Activated CD4-positive, alpha-beta T cell treated with anti-CD3 and anti-CD28 coated beads, Interleukin-10, Interleukin-2, amounts not matched to agents 100 ng/mL and 50 ng/mL, durations not matched to agents 16 hours and 8 hours (primary cell): Measurements from ENCODE around the gene HOXD4.
A peak's percentile ranks its signal among the peaks of the same experiment; 100 is the strongest.

ENCODE experiments used
- DNase-seq: peaks from one replicate; pipeline ENCODE4 v3.0.0-alpha.2; 2020

Gene HOXD4

DNA sequence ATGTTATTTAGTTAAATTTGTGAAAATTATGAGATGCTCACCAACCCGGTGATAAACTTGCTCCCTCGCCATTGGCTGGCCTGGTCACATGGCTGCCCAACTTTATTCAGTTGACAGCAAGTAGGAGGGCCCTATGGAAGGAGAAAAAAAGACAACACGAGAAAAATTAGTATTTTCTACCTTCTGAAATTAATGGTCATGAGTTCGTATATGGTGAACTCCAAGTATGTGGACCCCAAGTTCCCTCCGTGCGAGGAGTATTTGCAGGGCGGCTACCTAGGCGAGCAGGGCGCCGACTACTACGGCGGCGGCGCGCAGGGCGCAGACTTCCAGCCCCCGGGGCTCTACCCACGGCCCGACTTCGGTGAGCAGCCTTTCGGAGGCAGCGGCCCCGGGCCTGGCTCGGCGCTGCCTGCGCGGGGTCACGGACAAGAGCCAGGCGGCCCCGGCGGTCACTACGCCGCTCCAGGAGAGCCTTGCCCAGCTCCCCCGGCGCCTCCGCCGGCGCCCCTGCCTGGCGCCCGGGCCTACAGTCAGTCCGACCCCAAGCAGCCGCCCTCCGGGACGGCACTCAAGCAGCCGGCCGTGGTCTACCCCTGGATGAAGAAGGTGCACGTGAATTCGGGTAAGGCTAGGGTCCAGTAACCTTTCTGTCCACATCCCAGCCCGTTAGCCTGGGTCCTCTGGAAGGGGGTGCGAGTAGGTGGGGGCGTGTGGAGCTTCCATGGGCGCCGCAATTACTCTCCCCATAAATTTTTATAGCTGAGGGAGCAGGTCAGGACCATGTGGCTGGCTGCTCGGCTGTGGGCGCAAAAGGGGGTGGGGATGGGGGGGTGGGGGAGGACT, at the start of gene HOXD4:
HOXD4 (plus strand) TSS at position 109 of the 846 bp plus-strand sequence; CDS start at position 193, 84 bp downstream.
- no peak for DNase-seq

DNA sequence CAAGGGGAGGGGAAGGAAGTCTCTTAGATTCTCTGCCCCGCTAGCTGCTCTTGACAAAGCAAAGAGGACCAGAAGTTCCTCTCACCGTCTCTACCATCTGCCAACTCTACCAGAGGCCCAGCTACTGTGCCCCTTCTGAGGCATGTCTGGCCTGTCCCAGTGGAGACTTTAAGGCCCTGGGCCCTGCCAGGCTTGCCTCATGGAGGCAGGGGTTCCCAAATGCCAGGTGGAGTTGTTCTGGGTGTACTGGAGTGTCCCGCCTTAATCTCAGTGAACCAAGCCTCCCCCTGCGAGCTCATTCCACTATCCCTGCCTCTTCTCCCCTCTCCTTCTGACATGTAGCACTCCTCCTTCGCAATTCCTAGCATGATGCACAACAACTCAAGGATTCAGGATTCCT, 49.5 kb upstream of the HOXD4 start:
- DNase-seq, result no peak

DNA sequence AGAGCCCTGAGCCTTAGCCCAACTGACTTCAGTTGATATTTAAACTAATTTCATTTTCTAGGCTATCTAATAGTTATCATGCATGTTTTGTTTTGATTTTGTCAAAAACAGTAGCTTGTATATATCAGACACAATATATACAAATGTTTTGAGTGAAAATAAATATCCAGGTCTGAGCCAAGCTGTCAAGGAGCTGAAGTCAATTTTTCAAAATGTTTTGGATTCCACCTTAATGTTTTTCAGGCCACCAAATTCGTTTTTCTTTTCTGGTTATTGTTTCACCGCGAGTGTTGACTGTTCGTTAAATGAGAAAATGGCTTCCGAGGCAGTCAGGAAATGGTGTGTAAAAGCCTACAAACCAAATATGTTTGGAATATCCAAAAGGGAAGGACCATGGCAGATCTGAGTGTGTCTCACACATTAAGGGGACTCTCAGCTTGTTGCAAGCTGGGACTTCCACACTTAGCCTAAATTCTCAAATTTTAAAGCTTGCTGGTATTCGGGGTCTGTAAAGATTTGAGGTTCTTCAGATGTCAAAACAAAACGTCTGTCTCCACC, 49.0 kb upstream of the HOXD4 start:
- no peak for DNase-seq

DNA sequence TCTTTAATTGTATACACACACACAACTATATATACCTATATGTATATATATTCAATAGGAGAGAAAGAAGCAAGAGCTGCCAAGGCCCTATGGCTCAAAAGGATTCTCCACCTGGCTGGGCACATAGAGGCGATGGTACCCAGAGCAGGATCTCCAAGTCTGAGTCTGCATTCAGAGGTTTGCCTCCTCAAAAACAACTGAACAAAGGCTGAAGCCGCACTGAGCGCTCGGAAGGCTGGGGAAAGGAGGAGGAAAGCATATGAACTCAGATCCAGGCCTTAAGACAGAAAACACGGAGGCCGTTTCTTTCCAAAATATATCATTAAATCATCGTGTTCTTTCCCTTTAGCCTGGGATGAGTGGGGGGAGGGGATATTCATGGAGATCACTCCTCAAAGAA, 48.2 kb upstream of the HOXD4 start:
- no peak for DNase-seq

DNA sequence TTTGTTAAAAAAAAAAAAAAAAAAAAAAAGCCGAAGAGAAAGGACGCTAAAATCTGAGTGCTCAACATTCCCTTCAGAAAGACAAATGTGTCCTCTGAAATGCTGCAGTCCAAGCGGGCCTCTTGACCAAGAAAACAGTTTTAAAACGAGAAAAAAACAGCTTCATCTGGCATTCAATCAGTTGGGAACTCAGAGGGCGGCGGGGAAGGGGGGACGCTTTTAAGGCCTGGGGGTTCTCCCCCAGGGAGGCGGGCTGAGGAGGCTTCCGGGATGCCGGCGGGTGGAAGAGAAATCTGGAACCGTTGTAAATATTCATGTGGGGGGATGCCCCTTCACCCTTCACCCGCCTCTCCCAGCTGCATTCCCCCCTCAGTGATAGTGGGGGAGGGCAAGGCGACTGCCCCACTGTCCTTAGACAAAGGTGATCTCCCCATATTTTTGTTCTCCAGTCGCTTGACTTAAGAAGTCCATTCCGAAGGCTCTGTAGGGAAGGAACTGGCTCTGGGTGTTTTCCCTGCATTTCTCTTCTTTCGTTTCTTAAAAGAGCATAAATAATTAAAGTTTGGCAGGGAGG, 47.5 kb upstream of the HOXD4 start:
- DNase-seq, result no peak

DNA sequence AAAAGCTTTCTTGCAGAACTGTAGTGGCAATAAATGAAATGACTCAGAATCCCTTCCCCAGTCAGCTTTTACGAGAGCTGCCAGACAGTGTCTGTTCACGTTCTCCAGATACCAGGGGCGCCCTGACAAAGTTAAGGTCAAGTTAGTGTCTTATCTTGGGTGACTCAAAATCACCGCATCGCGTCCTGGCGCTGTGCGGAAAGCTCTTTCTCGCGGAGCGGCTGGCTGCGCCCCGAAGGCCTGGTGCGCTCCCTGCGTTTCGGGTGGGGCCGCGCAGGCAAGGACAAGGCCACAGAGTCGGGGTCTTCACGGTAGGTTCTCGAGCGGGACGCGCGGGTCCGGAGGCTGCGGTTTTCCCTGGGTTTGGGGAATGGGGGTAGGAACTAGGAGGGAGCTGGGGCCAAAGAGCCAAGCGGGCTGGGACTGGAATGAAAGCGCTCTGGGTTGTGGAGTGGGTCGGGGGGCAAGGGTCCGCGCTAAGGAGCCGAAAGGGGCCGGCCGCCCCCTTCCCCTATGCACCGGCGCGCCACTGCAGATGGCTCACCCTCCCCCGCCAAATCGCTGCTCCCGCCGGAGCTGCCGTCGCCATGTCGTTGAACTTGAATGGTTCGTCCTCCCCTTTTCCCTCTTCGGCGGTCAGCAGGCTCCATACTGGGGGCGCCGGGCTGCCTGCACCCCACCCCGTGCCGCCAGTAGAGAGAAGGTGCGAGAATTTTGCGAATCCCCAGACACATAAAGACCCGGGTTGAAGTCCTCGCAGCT, 46.9 kb upstream of the HOXD4 start:
- DNase-seq, result no peak

DNA sequence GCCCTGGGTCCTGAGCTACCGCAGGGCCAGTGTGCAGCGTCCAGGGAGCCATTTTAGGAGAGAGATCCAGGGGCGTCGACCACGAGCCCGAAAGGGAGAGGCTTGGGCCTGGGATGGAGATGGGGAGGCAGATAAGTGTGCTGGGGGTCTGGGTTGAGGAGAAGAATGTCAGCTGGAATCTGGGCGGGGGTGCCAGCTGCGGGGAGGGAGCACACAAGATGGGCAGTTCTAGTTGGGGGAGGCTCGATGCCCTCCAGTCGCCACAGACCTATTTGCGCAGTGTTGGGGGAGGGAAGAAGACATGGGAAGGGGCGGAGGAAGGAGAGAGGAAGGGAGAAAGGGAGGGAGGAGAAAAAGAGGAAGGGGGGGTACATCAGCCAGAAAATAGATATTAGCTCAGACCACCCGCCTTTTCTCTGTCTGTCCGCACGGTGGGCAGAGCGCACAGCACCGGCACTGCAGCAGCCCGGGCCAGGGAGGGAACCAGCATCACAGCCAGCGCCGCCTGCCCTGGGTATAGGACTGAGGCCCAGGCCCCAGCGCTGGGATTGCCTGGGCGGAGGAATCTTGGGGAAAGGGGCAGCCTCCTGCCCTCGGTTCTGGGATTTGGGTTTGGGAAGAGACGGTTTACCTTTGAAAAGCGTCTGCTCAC, 46.1 kb upstream of the HOXD4 start:
- DNase-seq, result no peak

DNA sequence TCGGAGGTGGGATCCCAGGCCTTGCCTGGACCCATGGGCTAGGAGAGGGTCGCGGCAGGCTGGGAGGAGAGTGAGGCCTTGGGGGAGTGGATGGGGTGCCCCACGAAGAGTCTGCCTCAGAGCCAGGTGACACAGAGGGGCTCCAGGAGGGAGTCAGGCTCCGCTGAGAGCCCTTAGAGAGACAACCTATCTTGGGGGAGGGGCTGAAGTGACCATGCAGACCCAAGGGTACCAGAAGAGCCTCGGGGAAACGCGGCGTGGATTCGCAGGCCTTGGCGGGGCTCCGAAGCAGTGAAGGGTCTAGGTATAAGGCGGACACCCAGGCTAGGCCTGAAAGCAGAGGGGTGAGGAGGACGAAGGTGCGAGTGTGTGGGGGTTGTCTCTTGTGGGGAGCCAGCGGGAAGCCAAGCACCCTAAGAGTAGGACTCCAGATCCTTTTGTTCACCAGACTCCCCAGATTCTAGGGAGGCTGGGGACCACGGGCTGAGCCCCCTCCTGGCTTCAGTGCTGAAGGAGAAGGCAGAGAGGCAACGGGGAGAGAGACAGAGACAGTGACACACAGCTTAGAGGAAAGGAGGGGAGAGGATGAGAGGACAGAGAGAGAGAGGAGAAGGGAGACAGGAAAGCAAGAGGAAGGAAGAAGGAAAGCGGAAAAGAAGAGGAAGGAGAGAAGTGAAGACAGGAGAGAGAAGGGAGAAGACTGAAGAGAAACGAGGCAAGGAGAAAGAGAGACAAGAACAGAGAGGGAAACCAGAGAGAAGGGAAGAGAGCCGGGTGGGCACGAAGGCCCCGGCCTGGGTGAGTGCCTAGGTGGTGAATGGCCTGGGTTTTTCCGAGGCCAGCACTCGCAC, 45.4 kb upstream of the HOXD4 start:
- DNase-seq, result no peak

DNA sequence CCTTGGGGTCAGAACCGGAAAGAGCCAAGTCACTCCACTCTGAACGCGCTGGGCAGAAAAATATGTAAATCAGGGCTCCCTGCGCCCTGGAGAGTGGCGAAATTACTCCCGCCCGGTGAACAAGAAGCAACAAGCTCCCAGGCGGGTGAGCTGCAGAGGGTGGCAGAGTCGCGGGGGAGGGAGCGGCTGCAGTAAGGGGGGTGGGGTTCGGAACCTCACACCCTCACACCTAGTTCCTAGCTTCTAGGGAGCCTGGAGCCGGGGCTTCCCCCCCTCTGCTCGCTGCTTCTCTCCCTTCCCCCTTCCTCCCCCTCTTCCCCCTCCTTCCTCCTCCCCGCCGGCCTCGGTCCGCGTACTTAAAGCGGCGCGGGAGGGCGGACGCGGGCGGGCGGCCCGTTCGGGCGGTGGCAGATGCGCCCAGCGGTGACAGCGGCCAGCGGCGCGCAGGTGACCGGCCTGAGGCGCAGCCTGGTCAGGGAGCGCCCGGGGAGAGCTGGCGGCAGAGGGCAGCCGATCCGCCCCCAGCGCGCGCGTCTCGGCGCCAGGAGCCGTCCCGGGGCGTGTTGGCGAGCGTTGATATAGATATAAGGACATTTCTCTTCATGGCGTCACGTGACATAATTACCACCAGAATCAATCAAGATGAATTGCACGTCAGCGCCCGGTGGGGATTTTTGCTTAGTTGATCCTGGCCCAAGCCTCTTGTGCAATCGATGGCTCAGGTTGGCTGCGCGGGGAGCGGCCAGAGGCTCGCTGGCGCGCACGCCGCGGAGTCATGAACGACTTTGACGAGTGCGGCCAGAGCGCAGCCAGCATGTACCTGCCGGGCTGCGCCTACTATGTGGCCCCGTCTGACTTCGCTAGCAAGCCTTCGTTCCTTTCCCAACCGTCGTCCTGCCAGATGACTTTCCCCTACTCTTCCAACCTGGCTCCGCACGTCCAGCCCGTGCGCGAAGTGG, 44.5 kb upstream of the HOXD4 start, which contains the start of gene HOXD11:
HOXD11 (plus strand) TSS at position 700 of the 959 bp plus-strand sequence; CDS start at position 776, 76 bp downstream.
- DNase-seq, result no peak

DNA sequence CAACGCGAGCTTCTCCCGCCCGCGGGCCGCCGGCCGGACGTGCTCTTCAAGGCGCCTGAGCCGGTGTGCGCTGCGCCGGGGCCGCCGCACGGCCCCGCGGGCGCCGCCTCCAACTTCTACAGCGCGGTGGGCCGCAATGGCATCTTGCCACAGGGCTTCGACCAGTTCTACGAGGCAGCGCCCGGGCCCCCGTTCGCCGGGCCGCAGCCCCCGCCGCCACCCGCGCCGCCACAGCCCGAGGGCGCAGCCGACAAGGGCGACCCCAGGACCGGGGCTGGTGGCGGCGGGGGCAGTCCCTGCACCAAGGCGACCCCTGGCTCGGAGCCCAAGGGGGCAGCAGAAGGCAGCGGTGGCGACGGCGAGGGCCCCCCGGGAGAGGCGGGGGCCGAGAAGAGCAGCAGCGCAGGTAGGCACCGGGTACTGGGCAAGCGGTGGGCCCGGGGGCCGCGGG, 43.6 kb upstream of the HOXD4 start:
- no peak for DNase-seq

DNA sequence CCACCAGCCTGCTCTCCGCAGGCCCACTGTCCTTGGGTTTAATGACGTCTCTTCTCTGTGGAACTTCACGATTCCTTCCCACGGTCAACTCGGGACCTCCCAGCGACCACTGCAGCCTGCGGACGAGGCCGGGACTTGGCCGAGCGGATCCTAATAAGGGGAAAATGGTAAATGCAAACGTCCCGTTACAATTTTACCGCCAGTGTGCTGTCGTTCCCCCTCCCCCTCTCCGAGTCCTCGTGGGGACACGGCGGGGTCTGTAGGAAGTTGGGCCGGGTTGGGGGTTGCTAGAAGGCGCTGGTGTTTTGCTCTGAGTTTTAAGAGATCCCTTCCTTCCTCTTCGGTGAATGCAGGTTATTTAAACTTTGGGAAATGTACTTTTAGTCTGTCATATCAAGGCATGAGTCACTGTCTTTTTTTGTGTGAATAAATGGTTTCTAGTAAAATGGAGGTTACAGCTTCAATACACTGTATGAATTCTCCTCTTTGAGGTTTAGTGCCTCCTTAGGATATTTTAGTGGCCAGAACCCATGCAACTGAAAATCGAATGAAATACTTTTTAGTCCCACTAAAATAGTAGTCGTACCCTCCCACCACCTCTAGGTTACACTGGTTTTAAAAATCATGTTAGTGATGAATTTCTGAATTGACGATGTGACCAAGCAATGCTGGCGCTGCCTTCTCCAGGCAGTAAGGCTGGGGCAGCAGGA, 42.0 kb upstream of the HOXD4 start:
- no peak for DNase-seq

DNA sequence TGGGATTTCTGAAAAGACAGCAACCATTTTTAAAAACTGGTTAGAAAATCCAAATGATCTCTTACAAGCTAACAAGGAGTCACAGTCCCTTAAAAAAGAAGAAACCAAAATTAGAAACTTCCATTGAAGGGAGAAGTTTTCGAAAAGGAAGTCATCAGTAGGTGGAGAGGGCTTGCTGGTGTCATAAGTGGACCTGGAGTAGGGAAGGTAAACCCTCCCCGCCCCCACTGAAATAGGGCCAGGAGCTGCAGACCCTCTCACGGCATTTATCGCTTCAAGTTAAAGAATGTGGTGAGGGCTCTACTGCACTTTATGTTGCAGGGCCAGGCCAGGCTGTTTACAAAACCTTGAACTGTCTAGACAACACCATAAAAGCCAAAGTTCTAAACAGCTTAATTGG, 41.4 kb upstream of the HOXD4 start:
- no peak for DNase-seq

DNA sequence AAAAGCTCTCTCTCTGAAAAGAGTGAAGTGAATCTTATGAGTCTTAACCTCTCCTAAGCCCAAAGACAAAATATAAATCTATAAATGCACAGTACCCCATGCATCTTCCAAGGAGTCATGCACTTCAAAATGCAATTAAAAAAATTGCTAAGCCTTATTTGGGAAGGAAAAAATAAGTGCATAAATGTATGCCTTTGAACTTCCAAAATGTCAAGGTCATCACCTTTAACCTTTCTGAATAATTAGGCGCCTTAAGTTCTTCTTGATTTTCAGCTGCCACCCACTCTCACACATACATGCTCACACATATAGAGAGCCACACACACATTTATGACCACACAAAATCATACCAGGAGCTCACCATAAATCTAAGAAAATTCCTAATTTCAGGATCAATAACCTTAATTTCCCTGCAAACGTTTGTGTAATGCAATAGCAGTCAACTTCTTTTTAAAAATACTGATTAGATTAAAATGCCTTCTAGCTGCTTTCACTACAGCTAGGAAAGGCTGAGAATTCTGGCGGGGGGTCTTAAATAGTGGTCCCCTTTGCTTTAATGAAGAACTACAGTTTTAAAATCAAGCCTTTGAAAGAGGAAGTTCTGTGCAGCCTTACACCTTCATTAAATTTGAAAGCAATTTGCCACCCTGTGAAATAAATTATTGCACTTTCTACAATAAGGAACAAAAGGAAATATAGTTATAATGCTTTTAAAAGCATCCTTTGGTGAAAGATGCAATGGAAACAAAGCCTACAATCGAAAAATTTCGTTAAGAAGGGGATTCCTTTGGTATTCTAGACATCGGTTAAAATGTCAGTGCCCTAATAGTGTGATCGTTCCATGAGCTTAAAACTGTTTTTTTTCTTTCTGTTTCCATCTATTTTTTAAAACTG, 40.7 kb upstream of the HOXD4 start:
- DNase-seq, result no peak

DNA sequence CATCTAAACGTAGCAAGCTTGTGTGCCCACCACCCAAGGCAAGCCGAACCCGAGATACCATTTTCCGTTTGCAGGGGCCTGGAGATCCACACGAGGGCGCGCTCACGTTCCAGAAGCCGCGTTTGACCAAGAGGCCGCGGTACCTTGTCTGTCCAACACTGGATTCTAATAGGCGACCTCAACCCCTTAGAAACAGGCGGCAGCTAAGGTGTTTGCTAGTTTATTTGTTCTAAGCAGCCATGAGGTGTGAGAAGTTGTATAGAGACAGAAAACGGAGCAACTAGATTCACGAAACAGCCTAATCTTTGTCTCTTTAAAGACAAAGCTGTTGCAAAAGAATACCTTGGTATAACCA, 40.1 kb upstream of the HOXD4 start:
- DNase-seq, result peak; percentile 43

DNA sequence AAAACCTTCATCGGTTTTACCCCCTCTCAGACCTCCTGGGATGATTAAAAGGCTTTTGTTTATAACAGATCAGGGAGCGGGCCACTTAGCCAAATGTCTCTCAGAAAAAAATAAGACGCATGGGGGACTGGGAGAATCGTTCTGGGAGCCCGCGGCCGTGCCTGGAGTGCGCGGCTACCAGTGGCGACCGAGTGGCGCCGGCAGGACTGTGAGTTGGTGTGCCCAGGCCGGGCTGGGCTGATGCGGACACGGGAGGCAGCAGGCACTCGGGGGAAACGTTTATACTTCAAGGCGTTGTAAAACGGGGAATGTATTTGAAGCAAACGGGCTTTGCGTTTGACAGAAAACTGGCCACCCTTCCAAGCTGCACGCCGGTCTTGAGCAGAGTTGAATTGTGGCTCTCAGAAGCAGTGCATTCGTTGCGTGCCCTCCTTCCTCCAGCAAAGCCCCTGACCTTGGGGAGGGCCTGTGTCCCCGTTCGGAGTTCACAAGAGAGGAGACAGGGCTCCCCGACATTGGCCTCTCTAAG, 39.4 kb upstream of the HOXD4 start:
- no peak for DNase-seq

DNA sequence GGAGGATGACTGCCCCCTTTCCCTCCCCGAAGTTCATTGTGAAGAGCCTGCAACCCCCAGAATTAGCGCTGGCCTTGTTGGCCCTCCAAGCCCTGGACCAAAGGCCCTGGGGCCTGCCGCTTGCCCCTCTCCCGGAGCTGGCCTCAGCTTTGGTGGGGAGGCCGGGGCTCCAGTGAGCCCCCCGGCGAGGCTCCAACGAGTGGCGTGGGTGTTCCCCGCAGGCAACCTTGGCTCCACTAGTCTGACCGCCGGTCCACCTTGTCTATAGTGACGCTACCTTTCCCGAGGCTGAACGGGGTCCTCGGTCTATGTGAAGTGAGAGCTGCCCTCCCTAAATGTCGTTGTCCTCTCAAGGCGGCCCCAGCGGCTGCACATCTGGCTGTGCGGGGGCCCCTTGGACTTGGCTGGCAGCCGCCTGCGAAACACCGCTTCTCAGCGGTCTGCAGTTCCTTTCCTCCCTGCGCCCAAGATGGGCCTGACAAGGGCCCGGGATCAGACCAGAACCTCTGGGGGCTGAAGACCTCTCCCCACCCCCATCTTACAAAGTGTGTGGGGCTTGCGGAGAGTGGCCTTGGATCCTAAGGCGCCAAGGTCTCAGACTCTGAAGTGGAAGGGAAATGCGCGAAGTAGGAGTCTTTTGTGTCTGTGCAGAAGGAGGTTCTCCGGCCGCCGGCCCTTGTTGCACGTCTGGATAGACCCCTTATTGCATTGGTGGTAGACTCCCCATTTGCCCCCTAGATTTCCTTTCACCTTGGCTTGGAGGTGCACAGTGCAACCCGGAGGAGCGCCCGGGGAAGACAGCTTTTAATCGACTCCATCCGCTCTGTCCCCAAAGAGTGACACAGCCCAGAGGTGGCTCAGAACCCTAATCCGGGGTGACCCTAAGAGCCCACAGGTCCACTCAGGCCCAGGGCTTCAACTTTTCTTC, 38.7 kb upstream of the HOXD4 start:
- DNase-seq, result no peak

DNA sequence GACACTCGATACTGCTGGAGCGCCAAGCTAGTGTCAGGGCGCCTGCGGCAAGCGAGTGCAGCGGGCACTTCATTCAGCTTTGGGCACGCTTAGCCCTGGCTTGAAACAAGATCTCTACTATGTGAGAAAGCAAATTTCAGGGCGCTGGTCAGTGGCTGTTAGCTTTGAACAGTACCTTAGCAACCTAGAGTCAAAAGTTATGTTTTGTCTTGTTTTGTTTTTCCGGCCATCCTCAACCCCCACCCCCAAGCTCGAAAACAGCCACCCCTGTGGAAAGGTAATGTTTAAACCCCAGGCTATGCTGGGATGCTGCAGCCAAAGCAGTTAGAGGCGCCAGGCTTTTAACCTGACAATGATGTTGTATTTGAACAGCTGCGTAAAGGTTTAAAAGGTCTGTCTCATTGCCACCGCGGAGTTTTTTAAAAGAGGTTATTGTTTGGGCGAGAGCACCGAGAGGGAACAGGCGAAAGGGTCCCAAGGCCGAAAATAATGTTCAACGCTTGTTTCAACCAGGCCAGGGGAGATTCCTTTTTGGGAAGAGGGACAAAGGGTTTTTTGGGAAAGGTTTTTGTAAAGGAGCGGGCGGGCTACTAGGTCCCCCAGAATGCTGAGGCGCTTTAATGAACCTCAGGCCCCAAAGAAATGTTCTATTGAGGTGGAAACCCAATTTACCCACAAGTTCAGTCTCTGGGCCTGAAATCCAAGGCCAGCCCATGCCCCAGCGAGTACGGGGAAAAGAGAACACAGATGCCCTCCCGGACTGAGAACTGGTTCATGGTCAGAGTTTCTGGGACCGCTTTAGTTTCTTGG, 37.0 kb upstream of the HOXD4 start:
- DNase-seq, result no peak
